ENCODE measurements around the gene CALN1. TPM values are rescaled to one million over a fixed set of nuclear protein-coding genes. Genes with fewer than 3 reads are reported as not detected.

CALN1 gene
- polyA plus RNA-seq, 1 donor (not counting 4 experiments of a cell fraction or from before 2014, with no cell fraction given): not detected

DNA sequence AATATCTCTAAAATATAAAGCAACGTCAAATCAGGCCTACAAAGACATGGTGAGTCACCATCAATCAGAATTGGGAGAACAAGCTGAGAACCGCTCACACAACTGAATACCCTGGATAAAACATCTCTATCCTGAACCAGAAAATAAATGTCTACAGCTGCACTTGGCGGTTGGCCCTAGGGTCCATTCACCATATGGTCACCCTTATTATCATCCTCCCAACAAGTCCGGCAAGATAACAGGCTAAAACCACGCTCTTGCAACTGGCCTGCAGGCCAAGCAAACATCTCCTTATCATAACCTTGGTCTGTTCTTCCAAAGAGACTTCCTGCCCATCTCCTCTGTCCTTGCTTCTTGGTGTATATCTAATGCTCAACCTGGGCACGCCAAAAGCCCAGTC is 310.7 kb downstream of the CALN1 start:
- no peaks in the 10 kb centered on the region for H3K79me2 ChIP-seq (ENCODE audit: control insufficient read depth, insufficient read depth, low read length)
- DNase-seq (ENCODE audit: low read depth, low spot score): no peak
- H3K9ac ChIP-seq (ENCODE audit: control insufficient read depth, extremely low read depth, insufficient read depth, low read length): no peak overlapping the region
- peaks cover 2% of the 10 kb centered on the region for H3K9me3 ChIP-seq (ENCODE audit: control insufficient read depth, low read depth, low read length)
- no peak overlapping the region for H3K4me2 ChIP-seq (ENCODE audit: control insufficient read depth, extremely low read depth, insufficient read depth, low read depth, low read length)
- no peaks in the 10 kb centered on the region for H3K9me1 ChIP-seq (ENCODE audit: control insufficient read depth, extremely low read depth, insufficient read depth, low read length)
- no peak for FAIRE-seq
- TF ChIP-seq, protein P1, sequence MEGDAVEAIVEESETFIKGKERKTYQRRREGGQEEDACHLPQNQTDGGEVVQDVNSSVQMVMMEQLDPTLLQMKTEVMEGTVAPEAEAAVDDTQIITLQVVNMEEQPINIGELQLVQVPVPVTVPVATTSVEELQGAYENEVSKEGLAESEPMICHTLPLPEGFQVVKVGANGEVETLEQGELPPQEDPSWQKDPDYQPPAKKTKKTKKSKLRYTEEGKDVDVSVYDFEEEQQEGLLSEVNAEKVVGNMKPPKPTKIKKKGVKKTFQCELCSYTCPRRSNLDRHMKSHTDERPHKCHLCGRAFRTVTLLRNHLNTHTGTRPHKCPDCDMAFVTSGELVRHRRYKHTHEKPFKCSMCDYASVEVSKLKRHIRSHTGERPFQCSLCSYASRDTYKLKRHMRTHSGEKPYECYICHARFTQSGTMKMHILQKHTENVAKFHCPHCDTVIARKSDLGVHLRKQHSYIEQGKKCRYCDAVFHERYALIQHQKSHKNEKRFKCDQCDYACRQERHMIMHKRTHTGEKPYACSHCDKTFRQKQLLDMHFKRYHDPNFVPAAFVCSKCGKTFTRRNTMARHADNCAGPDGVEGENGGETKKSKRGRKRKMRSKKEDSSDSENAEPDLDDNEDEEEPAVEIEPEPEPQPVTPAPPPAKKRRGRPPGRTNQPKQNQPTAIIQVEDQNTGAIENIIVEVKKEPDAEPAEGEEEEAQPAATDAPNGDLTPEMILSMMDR (optimal IDR thresholded peaks at IDR 0.05 in 1 of 3, IDR thresholded peaks at IDR 0.05 in 1 of 3, conservative IDR thresholded peaks at IDR 0.05 in 1 of 3; ENCODE audit: extremely low read depth in 1 of 3, insufficient read depth in 2 of 3, low read length in 3 of 3): no peak
- TF ChIP-seq EZH2 (IDR thresholded peaks at IDR 0.05; ENCODE audit: low read length): no peak
- H3K36me3 ChIP-seq (ENCODE audit: control insufficient read depth in 2 of 2, extremely low read depth in 1 of 2, insufficient read depth in 2 of 2, low read length in 2 of 2): no peaks in the 10 kb centered on the region
- no peak overlapping the region for H3K4me3 ChIP-seq (ENCODE audit: control insufficient read depth in 2 of 3, extremely low read depth in 1 of 3, insufficient read depth in 2 of 3, low read depth in 1 of 3, low read length in 3 of 3)
- no peaks in the 10 kb centered on the region for H3K4me1 ChIP-seq (ENCODE audit: control insufficient read depth, extremely low read depth, insufficient read depth, low read length)
- H2AFZ ChIP-seq (ENCODE audit: control insufficient read depth, low read length): no peak overlapping the region
- no peaks in the 10 kb centered on the region for H4K20me1 ChIP-seq (ENCODE audit: control insufficient read depth, extremely low read depth, insufficient read depth, low read length)
- H3K27me3 ChIP-seq (ENCODE audit: control insufficient read depth, extremely low read depth, insufficient read depth, low read length): no peaks in the 10 kb centered on the region
- dilution Hi-C loops (cut with MboI; ENCODE audit: extremely low pct_ligation_motif_present, low sequenced_read_pairs): no loop called here
- no peak overlapping the region for H3K27ac ChIP-seq (ENCODE audit: control insufficient read depth, insufficient read depth, low read length)

DNA sequence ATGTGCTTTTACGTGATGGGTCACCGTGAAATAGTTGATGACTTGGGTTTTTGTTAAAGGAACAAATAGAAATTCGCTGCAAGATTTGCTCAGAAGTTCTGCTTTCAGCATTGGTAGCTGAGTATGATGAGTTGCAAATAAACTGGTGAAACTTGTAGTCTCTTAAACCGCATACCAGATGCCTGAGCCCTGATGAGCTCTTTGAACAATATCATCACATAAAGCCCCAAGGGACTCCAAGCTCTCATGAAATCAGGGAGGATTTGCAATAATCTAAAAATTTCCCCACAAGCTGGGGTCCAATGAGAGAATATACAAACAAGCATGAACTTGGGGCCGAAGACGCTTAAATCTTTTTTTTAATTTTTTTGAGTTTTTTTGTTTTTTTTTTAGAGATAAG is 312.4 kb downstream of the CALN1 start:
- FAIRE-seq: no peak

More for the DNA sequence above, 312.4 kb downstream of the CALN1 start:
- Histone ChIP-seq H3K9ac (ENCODE audit: control insufficient read depth, extremely low read depth, insufficient read depth, low read length) (no peak overlapping the region), H3K4me2 (ENCODE audit: control insufficient read depth, extremely low read depth, insufficient read depth, low read depth, low read length) (no peak overlapping the region), H3K27me3 (ENCODE audit: control insufficient read depth, extremely low read depth, insufficient read depth, low read length) (no peaks in the 10 kb centered on the region), H3K4me1 (ENCODE audit: control insufficient read depth, extremely low read depth, insufficient read depth, low read length) (no peaks in the 10 kb centered on the region), H3K9me1 (ENCODE audit: control insufficient read depth, extremely low read depth, insufficient read depth, low read length) (no peaks in the 10 kb centered on the region), H3K9me3 (ENCODE audit: control insufficient read depth, low read depth, low read length) (no peaks in the 10 kb centered on the region), H3K36me3 (ENCODE audit: control insufficient read depth in 2 of 2, extremely low read depth in 1 of 2, insufficient read depth in 2 of 2, low read length in 2 of 2) (no peaks in the 10 kb centered on the region), H2AFZ (ENCODE audit: control insufficient read depth, low read length) (no peak overlapping the region), H4K20me1 (ENCODE audit: control insufficient read depth, extremely low read depth, insufficient read depth, low read length) (no peaks in the 10 kb centered on the region), H3K27ac (ENCODE audit: control insufficient read depth, insufficient read depth, low read length) (no peak overlapping the region), H3K79me2 (ENCODE audit: control insufficient read depth, insufficient read depth, low read length) (no peaks in the 10 kb centered on the region), H3K4me3 (ENCODE audit: control insufficient read depth in 2 of 3, extremely low read depth in 1 of 3, insufficient read depth in 2 of 3, low read depth in 1 of 3, low read length in 3 of 3) (no peak overlapping the region)
- dilution Hi-C loops (cut with MboI; ENCODE audit: extremely low pct_ligation_motif_present, low sequenced_read_pairs): no loop called here
- no peak for DNase-seq (ENCODE audit: low read depth, low spot score)
- TF ChIP-seq, protein P1 (optimal IDR thresholded peaks at IDR 0.05 in 1 of 3, IDR thresholded peaks at IDR 0.05 in 1 of 3, conservative IDR thresholded peaks at IDR 0.05 in 1 of 3; ENCODE audit: extremely low read depth in 1 of 3, insufficient read depth in 2 of 3, low read length in 3 of 3): no peak
- no peak for TF ChIP-seq EZH2 (IDR thresholded peaks at IDR 0.05; ENCODE audit: low read length)
